HG02943 (cell line): Measurements from ENCODE around the gene PGM1.

ENCODE experiments used
- ATAC-seq: cut with Tn5 transposase; IDR thresholded peaks from one replicate; pipeline ENCODE4 v1.9.1; 2021; ENCODE audit warnings: mild to moderate bottlenecking, low read depth, moderate library complexity; ENCODE audit not compliant: unreplicated experiment

Gene PGM1

GRCh38 chr1:63630238-63630637 is 37.0 kb downstream of the PGM1 start:
- ATAC-seq = no peak

DNA sequence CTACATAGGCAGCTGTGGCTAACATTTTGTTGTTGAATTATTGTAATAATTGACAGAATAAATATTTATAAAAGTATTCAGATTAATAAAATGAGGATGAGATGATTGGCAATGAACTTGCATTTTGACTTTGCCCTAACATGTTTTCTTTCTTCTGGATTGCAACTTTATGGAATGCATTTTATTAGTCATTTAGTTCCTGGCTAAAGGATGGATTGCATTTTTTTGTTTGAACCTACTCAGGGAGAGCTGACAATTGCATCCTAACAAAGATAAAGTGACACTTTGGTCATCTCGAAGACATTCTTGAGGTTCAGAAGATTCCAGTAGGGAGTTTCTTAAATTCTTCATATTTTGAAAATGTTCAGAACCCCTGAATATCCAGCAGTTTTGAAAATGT is 37.5 kb downstream of the PGM1 start:
- ATAC-seq = no peak

- no peak for ATAC-seq
Observed at GRCh38 chr1:63632110-63632509, 38.9 kb downstream of the PGM1 start.

GRCh38 chr1:63633281-63633680 is 40.1 kb downstream of the PGM1 start:
- ATAC-seq = no peak

DNA sequence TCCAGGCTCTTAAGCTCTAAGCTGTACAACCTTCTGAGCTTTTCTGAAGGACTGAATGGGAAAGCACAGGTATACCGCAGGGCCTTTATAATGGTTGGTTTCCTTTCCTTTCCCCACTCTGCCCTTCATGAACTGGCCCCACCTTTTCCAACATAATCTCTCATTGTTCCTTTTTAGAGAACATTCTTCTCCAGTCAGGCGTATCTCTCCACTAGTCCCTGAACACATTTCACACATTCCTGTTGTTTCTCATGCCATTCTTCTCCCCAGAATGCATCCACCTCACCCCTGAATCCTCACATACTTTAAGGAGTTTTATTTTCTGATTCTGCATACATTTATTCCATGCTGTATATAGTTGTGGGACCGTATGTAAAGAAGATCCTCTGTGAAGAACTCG is 41.3 kb downstream of the PGM1 start:
- ATAC-seq = no peak

DNA sequence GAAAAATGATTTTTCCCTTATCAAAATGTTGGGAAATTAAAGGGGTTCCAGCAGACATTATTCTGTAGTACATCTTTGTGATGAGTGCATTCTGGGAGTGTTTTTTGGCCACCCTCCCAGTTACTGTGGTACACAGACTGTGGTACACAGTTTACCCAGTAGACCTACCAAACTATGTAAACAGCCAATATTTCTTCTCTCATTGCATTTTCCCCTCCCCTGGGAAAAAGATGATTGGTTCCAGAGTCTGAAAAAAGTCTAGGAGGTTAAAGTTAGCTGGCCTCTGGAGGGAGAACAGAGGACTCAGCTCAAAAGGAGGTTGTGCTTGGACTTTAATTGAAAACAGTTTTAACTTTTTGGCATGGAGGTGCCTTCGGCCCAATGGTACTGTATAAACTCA is 42.5 kb downstream of the PGM1 start:
- no peak for ATAC-seq

DNA sequence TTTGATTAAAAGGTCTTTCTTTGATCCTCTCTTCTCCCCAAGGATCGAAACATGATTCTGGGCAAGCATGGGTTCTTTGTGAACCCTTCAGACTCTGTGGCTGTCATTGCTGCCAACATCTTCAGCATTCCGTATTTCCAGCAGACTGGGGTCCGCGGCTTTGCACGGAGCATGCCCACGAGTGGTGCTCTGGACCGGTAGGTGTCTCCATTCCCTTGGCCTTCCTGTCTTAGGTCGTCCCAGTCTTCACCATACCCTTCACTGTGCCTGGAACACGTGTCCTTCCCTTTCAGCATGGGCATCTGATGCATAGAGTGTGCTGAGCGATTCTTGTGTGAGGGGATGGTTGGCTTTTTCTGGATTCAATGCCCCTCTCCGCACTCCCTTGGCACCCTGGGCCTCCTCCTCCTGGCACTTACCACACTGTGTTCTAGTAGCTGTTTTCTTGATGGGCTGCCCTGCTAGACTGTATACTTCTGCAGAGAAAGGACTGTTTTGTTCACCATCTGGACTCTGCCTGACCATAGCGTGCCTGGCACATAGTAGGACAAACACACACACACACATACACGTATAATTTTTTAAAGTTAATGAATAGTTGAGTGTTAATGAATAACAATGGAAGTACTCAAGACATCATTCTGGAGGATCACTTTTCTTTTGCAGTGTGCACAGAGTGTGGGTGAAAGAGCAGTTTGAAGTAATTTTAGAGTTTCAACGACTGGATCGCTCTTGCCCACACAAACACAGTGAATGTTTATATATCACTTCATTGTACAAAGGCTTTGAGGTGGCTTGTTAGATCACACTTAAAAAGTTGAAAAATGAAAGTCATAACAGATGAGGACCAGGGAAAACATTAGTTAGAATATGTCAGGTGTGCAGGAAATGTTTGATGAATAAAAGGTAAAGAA is 43.2 kb downstream of the PGM1 start:
- ATAC-seq = no peak

DNA sequence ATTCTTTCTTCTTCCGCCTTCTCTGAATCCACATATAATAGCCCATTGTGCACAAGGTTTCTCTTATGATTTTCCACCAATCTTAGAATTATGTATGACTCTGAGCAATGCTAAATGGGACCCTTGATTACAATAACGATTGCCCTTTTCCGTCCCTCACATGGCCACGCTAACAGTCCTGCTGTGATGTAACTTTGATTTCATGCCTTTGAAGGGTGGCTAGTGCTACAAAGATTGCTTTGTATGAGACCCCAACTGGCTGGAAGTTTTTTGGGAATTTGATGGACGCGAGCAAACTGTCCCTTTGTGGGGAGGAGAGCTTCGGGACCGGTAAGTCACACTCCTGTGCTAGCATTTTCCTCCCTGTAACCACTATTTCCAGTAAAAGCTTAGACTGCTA is 45.3 kb downstream of the PGM1 start:
- no peak for ATAC-seq

GRCh38 chr1:63638875-63639274 is 45.7 kb downstream of the PGM1 start:
- no peak for ATAC-seq

DNA sequence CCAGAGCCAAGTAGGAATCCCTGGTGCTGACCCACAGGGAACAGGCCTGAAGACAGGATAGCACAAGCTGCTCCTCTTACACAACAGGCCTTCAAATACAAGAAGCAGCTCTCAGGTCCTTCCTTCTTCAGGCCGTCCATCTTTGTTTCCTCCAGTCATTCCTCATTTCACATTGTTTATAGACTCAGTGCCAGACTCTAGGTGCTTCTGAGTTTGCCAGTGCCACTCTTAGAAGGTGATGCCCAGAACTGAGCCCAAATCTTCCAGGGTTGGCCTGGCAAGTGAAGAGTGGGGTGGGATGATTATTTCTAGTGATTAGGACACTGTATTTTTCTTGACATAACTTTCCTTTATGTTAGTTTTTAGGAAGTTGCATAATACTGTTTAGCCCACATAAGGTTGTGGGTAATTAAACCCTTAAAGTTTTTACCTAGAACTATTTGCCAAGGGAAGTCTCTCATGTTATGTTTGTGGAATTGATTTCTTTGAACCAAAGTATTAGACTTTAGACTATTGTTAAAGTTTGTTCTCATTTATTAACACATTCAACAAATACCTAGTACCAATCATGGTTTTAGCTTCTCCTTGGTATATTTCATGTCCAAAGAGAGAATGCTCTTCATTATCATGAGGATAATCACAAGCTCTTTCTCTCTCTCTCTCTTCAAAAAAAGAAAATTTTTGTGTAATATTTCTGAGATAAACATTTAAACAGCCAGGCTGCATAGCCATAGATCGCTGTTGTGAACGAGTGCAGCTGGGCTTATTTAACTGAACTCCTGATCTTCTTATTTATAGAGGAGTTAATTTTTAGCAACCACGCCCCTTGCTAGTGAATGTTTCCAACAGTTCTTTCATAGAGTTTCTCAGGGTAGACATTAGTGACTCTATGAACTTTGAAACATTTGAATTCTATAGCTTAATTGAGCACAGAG is 47.7 kb downstream of the PGM1 start:
- ATAC-seq = no peak

DNA sequence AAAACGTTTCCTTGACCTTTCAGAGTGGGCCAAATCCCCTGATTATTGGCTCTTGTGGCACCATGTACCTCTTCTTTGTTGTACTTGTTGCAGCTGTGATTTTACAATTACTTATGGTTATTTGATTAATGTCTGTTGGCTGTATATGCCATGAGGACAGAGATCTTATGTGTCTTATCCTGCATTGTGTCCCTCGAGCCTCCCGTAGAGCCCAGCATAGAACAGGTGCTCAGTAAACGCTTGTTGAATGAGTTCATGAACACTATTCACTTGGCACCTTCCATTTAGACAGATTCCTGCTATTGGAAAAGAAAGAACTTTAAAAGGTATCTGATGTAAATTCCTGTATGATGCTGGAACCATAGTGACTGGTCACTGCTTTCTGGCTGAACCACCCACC is 48.4 kb downstream of the PGM1 start:
- no peak for ATAC-seq

DNA sequence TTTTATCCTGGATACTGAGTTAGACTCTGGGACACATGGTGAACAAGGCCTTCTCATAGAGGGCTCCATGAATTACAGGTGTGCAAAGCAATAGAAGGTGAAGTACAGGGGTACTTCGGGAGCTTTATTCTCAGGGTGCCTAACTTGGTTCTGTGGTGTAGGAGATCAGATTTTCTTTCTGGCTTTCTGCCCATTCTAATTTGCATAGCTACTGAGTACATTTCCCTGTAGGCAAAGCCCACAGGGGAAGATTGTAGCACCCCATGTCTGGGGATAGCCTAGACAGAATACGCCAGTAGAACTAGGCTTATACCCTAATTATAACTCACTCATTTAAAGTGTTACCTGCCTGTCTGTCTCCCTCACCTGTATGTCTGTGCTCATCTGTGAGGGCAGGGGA is 49.7 kb downstream of the PGM1 start:
- ATAC-seq = no peak

DNA sequence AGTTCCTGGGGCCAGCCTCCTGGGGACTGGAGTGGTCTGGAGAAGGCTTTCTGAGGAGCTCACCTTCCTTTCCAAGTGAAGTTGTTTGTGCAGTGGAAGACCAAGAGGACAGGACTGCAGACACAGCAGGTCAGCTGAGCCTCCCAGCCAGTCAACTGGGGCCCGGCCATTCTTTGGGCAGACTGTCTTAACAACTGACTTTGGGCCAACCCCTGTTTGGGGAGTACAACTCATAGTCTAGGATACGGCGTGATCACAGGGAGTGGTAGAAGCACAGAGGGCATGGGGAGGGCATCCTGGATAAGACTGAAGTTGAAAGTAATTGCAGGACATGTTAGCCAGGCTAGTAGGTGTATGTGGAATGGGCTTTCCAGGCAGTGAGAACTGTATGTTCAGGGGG is 50.3 kb downstream of the PGM1 start:
- no peak for ATAC-seq

DNA sequence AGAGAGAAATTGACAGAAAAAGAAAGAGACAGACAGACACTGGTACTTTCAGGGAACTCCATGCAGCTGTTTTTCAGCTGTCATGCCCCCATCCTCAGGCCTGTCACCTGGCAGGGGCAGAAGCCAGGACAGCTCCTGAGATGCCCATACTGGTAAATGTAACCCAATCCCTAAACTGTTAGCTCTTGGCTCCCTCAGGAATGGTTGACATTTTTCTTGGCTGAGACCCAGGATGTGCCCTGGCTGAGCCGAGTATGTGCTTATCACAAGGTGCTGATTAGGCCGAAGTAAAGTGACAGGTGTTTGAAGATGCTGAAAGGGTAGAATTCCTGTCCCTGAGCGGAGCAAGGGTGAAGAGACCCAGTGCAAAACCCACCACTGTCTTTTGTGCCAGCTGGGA is 50.7 kb downstream of the PGM1 start:
- ATAC-seq = no peak

GRCh38 chr1:63645317-63645716 is 52.1 kb downstream of the PGM1 start:
- no peak for ATAC-seq

DNA sequence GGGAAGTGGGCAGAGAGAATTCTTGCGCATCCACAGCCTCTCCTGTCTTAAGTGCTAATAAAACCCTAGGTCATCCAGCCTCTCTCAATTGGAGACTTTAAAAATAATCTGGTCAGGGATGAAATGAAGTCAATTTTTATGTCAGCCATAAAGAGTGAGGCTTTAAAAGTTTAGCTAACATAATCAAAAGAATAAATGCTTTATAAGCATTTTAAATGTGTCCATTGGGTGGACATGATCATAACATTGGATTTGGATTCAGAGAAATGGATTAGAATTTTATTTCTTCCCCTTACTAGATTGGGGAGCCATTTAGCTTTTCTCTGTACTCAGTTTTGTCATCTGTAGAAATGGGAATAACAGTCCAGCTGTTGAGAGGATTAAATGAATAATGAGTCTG is 55.5 kb downstream of the PGM1 start:
- no peak for ATAC-seq

- no peak for ATAC-seq
Observed at GRCh38 chr1:63651161-63651701, 58.0 kb downstream of the PGM1 start.

- ATAC-seq = no peak
Observed at GRCh38 chr1:63653976-63654375, 60.8 kb downstream of the PGM1 start.

- ATAC-seq = no peak
Observed at GRCh38 chr1:63659448-63659847, 66.2 kb downstream of the PGM1 start.

DNA sequence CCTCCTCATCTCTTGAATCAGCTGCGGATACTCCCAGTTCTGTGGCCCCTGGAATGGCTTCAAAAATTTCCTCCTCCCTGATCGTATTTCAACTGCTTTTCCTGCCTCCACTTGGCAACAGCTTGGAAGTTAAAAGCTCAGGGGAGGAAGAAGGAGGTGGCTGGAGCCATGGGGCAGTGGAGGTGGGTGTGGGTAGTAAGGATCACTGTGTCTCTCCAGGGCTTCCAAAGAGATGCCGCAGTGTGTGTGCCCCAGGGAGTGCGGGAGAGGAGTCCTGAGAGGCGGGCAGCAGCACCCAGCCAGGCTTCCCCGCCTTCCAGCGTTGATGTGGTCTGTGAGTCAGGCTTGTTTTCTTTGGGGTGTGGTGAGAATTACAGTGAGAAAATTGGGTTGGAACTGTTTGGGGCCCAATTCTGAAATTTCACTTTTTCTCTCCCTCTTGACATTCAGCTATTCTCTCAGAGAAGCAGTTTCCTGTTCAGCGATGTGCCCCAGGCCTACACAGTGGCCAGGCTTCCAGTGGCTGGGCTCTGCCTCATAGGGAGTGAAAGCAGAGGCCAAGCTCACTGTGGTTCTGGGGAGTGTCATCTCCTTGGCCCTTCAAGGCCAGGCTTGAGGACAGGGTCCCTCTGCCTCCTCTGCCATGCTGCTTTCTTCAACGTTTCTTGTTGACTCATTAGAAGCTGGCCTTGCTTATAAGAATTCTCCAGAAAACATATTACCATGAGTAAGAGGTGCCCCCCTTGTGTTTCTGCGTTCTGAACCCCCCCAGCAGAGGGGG is 69.0 kb downstream of the PGM1 start:
- no peak for ATAC-seq
